HG02588 (cell line): ENCODE data around the gene RAP1GAP.

ENCODE experiments used
- ATAC-seq: cut with Tn5 transposase; IDR thresholded peaks from one replicate; pipeline ENCODE4 v1.9.1; 2021; ENCODE audit warnings: mild to moderate bottlenecking, moderate library complexity; ENCODE audit not compliant: unreplicated experiment

RAP1GAP gene

DNA sequence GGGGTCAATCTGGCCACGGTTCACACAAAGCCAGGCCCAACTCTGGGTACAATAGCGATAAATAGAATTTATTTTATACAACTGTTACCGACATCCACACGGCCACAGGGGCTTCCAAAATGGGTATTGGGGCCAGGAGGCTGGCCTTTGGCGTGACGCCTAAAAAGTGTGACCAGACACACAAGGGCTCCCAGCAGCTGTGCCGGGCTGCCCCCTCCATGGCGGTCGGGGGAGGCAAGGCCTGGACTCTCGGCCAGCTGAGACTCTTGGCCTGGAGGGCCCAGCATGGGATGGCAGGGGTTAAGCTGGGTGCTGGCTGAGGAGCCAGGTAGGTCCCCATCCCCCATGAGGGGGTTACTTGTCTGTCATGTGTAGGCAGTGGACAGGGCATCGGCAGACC lies 73.0 kb downstream of the RAP1GAP start:
- ATAC-seq: no peak

DNA sequence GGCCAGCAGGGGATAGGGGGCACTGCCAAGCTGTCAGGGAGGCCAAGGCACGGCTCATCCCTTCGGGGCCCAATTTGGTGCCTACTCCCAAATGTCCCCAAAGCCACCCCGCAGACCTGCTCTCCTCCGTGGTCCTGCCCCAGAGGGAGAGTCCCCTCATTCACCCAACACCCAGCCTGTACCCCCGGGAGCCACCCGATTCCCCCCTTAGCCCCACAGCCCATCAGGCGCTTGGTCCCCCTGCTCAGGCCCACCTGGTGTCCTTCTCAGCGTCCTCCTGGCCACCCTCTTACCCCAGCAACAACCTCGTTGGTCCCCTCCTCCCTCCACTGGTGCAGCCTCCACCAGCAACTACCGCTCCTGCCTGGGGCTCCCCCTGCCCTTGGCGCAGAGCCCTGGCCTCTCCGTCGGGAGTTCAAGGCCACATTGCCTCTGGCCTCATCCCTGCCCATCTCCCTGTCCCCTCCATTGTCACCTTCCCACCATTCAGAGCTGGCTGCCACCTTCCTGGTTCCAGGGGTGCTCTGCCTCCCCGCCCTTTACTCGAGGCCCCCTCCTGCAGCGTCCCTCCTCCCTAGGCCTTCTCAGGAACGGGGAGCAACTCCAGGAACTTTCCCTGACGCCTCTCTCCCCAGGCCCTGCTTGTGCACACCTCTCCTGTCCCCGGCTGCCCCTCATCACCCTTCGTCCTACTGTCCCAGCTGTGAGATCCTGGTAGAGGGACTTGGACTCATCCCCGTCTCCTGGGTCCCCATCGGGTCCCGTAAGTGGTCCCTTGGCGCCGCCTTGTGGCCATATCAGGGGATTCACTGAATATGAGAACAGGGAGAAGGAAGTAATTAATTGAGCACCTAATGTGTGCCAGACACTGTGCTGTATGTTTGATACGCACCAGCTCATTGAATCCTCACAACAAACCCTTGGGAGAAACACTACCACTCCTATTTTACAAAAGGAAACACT lies 73.9 kb downstream of the RAP1GAP start:
- no peak for ATAC-seq

- no peak for ATAC-seq
Measured at GRCh38 chr1:21594501-21594900, 74.7 kb downstream of the RAP1GAP start.

DNA sequence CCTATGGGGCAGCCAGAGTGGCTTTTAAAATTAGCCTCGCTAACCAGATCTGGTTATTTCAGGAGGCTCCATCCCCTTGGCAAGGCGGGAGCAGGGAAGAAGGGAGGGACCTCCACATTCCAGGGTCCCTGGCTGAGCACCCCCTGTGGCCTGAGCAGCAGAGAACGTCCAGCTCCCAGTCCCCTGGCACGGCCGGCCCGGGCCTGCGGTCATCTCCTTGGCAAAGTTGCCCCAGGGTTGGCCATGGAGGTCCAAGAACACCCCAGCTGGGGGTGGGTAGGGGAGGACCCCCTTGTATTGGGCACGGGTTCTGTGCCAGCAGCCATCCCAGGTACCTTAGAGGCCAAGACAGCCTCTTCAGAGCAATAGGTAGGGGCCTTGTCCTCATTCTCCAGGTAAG lies 75.9 kb downstream of the RAP1GAP start:
- no peak for ATAC-seq

DNA sequence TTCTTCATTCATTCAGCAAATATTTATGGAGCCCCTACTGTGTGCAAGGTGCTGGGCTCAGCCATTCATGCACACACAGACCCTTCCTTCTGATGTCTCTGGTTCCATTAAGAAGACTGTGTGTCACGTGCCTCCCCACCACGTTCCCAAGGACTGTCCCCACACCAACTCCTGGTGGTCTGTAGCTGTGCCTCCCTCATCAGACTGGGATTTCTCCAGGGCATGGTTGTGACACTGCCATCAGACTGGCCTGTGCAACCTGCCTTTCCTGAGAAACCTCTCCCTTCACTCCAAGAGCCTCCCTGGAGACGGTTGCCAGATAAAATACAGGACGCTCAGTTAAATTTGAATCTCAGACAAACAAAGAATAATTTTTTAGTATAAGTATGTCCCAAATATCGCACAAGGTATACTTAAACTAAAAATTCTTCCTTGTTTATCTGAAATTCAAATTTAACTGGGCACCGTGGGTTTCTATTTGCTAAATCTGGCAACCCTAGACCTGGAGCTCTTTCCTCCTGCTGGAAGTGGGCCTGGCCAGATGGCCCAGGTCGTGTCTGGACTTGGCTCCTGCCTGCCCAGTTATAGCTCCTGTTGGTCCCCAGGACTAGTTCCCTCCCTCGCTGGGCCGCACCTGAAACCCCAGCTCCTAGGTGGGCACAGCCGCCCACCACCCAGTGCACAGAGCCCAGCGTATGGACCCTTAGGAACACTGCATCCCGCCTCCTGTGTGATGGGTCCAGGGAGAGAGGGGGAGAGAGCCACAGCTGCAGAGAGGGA lies 76.9 kb downstream of the RAP1GAP start:
- no peak for ATAC-seq

- ATAC-seq: no peak
Measured at GRCh38 chr1:21590934-21591333, 78.2 kb downstream of the RAP1GAP start.

GRCh38 chr1:21590126-21590880 lies 78.9 kb downstream of the RAP1GAP start:
- ATAC-seq: no peak

- ATAC-seq: no peak
Measured at GRCh38 chr1:21589618-21590017, 79.5 kb downstream of the RAP1GAP start.

GRCh38 chr1:21587602-21587953 lies 81.6 kb downstream of the RAP1GAP start:
- ATAC-seq: no peak

GRCh38 chr1:21586846-21587601 lies 82.1 kb downstream of the RAP1GAP start:
- ATAC-seq: no peak

GRCh38 chr1:21586222-21586621 lies 82.9 kb downstream of the RAP1GAP start:
- no peak for ATAC-seq

DNA sequence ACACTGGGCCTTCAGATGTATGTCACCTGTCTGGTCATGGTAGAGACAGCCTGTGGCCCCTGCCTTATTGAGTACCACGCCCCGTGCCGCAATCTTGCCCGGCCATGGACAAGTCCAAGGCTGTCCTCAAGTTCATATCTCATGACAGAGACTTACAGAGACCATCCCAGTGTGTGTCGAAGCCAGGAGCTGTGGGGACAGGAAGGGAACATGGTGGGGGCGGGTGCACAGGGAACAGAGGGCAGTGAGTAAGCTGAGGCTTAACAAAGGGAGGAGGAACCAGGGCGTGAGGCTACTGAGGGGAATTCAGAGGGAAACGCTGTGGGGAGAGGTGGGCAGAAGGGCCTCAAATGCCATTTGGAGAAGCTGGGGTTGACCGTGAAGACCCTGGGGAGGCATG lies 84.1 kb downstream of the RAP1GAP start:
- no peak for ATAC-seq

DNA sequence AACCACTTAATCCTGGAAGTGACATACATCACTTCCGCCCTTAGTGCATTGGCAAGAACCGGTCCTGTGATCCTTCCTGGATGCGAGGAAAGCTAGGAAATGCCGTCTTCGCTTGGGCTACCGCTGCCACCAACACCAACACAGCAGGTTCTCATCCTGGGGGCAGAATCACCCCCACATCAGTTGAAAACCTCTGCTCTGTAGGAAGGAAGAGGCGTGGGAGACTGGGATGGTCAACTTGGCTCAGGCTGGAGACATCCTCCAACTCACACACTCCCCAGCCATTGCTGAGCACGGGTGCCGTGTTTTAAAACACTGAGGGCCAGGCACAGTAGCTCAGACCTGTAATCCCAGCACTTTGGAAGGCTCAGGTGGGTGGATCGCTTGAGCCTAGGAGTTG lies 85.1 kb downstream of the RAP1GAP start:
- ATAC-seq: no peak

DNA sequence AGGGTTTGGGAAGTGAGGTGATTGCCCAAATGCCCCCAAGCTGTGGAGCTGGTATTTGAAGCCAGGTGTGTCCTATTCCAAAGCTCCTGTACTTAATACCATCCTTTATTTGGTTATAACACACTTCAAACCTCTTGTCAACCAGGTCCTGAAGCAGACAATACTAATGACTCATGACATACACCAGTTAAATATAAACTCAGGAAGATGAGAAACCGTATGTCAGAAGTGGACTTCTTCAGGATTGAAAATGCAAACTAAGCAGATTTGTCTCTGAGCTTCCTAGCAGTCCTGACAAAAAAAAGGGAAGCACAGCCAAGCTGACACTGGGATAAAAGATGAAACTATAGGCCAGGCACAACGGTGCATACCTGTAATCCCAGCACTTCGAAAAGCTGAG lies 89.4 kb downstream of the RAP1GAP start:
- no peak for ATAC-seq

- ATAC-seq: no peak
Measured at GRCh38 chr1:21577933-21578332, 91.2 kb downstream of the RAP1GAP start.

DNA sequence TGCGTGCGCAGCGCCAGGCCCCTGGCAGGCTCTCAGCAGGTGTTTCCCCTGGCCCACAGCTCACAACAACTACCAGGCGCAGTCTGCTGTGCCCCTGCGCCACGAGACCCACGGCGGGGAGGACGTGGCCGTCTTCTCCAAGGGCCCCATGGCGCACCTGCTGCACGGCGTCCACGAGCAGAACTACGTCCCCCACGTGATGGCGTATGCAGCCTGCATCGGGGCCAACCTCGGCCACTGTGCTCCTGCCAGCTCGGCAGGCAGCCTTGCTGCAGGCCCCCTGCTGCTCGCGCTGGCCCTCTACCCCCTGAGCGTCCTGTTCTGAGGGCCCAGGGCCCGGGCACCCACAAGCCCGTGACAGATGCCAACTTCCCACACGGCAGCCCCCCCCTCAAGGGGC lies 91.8 kb downstream of the RAP1GAP start:
- ATAC-seq: no peak

GRCh38 chr1:21576798-21577187 lies 92.4 kb downstream of the RAP1GAP start:
- ATAC-seq: no peak

DNA sequence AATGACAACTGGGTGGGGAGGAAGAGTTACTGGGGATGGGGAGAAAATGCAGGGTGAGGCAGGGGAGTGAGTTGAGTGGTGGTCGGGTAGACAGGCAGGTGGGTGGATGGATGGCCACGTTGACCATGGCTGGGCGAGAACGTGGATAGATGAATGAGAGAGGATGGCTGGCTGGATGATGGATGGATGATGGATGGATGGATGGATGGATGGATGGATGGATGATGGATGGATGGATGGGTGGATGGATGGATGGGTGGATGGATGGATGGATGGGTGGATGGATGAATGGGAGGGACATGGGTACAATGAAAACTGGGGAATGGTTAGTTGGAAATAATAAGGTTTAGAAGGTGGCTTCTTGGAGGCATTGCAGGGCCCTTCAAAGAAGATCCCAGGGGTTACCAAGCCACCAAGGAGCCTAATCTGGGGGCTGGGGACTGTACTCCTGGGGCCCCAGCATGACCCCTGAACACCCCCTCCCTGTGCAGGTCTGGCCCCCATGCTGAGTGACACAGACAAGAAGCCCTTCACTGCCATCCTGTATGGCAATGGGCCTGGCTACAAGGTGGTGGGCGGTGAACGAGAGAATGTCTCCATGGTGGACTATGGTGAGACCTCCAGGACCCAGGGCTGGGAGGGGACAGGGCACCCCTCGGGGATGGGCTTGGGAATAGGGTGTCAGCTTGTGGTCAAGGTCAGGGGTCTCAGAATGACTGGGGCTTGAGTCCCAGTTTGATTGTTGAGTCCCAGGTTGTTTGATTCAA lies 92.9 kb downstream of the RAP1GAP start:
- no peak for ATAC-seq

GRCh38 chr1:21575351-21575942 lies 93.7 kb downstream of the RAP1GAP start:
- no peak for ATAC-seq
